ENCODE measurements around the gene OCA2.
"Not testable (repeated sequence)": the region's sequence is repeated elsewhere in the genome, so short reads cannot be mapped to it uniquely, and the experiment has no call there.

Gene OCA2

DNA sequence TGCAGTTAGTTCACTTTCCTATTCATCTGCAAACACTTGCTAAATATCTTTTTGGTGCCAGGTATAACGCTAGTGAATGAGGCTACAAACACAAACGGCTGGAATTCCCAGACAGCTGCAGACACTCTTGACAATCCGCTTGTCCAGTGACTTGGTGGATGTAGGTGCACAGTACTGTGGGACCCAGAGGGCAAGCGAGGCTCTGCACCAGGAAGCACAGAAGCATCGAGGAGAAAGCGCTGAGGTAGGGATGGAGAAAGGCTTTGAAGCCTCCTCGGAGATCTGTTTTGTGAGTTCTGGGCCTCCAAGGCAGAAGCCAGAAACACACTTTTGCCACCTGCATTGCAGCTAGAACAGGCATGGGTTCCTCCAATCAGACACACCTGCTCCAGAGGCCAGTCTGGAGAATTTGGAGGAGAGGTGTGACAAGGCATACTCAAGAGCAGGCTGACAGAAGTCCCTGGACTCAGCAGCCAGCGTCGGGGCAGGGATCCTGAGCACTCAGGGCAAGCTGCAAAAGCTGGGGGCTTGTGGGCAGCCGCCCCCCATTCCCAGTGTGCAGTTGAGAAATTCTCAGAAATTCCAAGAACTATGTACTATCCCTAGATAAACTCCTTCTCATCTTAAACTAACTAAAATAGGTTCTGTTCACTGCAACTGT is 232.5 kb downstream of the OCA2 start:
- no peak for DNase-seq

DNA sequence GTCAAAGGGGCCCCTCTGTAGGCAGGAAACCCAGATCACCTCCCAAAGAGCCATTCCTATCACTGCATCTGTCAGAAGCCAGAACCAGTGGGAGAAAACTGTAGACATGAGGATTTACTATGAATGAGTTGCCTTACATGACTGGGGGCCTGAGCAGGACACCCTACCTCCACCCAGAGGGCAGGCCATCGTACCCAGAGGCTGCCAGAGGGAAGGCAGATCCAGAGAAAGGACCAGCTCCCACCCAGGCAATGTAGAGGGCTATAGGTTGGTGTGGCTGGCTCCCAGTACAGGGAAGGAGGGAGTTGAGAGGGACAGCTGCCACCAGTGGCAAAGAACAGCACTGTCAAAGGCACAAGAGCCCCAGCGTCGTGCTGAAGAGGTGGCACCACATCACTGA is 233.2 kb downstream of the OCA2 start:
- no peak for DNase-seq

DNA sequence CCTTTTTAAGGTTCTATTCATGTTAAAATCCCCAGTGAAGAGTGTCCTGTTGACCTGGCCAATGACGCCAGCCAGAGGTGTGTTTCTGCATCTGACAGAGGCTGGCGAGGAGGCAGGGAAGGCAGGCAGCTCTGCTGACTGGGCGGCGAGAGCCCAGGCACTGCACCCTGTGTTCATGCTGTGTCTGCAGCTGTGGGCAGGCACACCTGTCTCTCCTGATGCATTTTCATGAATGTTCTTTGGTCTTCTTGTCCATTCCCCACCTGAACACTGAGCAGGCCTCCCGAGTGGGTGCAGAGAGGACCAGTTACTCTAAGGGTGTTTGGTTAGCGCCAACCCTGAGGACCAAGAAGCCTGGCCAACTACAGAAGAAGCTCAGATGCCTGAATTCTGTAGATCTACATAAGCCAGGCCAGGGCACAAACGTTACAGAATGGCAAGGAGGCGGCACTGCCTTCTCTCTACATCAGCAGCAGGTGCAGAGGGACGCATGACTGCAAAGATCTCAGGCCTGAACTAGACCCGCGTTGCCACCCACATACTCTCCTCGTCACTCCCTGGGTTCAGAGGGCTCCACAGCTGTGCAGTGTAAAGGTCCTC is 233.7 kb downstream of the OCA2 start:
- no peak for DNase-seq

DNA sequence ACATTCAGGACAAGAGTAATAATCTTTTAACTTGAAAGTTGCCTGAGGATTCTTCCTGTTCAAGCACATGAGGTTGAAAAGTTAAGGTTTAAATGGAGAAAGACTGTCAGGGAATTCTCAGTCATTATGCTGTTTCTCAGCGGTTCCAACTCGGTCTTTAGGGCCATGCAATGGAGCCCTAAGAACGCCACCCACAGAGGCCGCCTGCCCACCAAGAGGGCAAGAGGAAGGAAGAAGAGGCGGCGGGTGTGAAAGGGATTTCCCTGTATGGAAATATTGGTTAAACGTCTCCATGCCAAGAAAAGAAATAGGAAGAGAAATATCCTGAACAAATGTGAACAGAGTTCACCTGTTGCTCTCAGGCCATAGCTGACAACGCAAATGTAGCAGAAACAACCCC is 234.4 kb downstream of the OCA2 start:
- no peak for DNase-seq

DNA sequence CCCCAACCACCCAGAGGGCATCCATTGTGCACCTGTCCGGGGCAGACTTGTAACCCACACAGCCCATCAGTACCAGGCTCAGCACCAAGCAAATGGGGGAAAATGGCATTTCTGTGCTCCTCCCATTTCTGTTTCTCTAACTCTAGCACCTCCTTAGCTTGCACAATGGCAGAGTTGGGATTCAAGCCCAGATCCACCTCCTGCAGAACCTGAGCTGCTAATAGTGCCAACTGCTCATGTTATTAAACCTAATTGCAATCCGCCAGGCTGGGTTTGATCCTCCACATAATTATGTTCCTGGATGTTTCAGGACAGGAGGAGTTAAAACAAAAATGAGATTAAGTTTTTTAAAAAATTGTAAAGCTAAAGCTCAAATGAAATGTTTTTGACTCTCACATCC is 235.0 kb downstream of the OCA2 start:
- no peak for DNase-seq

DNA sequence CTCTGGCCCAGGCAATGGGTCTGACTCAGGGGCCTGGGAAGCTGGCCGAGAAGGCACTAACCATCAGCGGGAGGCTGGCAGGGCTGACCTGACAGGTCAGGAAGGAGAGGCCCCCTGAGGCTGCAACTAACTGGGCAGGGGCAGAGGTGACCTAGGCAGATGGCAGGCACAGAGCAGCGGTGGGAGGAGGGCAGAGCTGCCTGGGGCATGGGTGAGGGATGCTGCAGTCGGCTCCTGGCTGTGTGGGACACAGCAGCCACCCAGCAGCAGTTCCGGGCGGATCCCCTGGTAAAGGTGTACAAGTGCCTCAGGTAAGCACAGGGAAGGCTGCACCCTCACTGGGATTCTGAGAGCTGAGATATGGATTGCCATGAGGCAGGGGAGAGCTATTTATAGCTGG is 236.1 kb downstream of the OCA2 start:
- no peak for DNase-seq

DNA sequence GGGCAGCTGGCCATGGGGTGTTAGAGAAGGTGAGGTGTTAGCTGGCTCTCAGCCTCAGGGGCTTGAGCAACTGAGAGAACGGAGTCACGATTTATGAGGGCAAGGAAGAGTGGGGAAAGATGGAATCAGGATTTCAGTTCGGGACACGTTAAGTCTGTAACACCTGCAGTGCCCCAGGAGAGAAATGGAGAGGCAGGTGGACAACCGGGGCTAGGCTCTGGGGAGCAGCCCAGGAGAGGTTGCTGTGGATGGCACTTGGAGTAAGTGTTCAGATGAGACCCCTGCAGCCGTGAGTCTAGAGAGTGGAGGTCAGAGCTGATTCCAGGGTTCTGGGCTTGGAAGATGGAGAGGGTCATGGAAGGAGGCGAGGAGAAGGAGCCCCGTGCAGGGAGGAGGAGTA is 237.9 kb downstream of the OCA2 start:
- DNase-seq = no peak

DNA sequence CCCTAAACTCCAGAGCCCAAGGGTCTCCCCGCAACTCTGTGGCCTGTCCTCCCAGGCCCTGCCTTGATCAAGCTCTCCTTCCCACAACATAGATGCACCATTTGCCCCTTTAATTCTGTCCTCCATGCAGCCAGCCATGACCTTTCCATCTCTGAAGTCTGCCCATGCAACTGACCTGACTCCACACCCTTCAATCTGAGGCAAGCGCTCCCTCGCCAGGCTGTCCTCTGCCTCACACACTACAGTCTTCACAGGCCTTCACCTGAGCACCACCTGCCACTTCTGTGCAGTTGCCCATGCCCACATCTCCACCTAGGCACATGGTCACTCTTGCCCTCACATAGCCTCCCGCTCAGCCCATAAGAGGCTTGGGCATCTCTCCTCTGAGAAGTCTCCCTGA is 244.0 kb downstream of the OCA2 start:
- no peak for DNase-seq

DNA sequence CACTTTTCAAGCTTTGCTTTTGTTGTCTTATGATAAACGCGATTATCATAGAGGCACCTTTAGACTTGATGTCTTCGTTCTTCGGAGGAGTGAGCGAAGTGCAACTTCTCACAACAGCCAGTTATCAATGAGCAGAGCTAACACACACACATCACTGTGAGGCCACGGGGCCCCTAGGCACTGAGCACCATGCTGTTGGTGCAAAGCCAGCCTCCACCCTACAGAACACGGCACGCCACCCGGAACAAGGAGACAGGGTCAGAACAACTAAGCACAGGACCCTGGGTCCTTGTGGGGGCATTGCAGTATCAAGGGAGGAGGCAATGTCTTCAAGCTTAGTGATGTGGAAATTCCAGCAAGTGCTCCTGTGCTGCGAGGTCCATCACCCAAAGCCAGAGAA is 244.5 kb downstream of the OCA2 start:
- DNase-seq = no peak

DNA sequence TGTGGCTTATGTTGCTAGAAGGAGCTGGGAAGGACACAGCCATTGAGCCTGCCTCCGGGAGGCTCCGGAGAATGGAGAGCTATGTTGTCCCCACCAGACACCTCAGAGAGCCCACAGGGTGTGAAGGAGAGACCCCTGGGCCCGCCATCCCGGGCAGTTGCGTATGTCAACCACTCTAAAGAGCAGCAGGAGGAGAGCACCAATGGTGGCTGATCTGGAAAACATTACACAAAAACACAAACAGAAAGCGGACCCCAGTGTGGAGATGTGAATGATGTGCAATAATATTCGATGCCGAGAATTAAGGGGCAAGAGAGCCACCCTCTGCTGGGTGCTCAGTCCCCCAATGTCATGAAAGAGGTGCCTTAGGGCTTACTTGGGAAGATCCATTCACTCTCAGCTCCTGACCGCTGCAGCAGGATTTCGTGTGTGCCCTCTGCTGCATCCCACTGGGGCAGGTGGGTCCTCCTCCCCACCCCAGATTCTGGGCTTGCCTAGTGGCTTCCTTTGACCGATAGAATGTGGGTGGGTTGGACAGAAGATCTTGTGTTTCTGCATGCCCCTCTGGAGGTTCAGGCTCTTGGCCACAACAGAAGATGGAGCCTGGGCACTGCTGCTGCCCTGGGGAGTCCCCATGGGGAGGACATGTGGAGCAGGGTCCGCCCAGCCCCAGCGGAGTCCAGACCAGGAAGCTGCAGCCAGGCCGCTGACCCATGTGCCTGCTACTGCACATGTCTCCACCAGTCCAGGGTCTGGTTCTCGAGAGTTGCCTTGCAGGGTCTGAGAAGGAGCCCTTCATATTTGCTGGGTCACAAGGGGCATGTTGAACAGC is 245.3 kb downstream of the OCA2 start:
- DNase-seq = no peak

DNA sequence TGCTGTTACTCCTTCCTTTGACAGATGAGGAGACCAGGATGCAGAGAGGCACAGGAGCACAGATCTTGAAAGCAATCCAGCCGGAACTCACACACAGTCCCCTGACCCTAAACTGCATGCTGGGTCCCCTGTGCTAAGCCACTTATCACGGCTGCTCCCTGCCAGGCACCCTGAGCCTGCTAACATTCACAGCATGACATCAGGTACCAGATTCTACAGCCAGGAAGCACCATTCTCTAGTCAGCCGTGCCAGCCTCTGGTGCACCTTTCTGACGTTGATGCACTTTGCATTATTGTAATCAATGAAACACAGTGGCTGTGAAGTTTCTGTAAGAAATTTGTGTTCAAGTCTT is 247.3 kb downstream of the OCA2 start:
- no peak for DNase-seq

DNA sequence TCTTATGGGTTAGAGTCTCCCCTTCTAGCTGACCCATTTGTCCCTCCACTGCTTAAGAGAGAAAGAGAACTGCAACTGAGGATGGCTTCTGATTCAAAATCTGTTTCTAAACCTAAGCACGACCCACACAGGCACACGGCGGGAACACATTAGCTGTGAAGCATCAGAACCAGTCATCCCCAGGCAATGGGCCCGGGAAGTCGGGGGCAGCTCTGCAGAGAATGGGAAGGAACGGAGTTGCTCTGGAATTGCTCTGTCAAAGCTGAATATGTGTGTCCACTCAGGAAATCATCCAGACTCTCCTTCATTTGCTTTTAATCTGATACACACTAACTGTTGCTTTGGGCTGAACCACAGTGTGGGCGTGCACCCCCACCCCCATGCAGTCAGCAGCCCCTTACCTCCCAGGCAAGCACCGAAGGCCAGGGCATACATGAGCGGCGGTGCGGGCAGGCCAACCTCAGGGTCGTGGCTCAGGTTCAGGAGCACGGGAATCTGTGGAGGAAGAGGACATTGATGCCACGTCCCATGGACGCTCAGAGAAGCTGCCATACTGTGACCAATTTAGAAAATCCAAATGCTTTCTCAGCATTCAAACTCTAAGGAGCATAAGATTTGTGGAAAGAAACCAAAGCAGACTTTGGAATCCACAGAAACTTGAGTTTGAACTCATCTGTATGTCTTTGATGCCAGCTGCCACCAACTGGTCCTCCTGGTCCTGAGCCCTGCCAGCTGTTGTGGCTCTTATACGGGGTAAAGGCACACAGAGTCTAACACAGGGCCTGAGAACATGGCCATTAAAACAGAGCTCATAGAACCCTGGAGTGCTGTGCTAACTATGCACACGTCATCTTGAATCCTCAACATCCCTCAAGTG is 247.9 kb downstream of the OCA2 start:
- no peak for DNase-seq

DNA sequence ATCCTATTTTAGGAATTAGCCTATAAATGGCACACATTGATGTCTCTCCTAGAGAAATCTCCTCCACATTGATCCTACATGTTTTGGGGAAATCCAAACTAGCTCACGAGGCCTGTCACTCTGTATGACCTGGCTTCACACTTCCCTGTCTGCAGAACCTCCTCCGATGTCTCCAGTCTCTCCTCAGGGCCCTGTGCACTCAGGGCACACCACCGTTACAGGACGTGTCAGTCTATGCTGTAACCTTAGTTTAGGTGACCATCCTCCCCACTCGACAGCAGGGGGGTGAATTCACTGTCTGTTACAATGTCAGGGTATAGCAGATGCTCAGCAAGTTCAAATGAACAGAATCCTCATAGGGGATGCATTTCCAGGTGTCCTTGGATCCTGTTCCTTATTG is 249.1 kb downstream of the OCA2 start:
- no peak for DNase-seq

DNA sequence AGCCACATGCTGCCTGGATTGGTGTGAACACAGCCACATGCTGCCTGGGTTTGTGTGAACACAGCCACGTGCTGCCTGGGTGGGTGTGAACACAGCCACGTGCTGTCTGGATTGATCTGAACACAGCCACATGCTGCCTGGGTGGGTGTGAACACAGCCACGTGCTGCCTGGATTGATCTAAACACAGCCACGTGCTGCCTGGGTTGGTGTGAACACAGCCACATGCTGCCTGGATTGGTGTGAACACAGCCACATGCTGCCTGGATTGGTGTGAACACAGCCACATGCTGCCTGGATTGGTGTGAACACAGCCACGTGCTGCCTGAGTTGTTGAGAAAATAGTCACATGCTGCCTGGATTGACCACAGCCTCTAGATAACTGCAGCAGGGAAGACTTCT is 250.2 kb downstream of the OCA2 start:
- not testable (repeated sequence) for DNase-seq

DNA sequence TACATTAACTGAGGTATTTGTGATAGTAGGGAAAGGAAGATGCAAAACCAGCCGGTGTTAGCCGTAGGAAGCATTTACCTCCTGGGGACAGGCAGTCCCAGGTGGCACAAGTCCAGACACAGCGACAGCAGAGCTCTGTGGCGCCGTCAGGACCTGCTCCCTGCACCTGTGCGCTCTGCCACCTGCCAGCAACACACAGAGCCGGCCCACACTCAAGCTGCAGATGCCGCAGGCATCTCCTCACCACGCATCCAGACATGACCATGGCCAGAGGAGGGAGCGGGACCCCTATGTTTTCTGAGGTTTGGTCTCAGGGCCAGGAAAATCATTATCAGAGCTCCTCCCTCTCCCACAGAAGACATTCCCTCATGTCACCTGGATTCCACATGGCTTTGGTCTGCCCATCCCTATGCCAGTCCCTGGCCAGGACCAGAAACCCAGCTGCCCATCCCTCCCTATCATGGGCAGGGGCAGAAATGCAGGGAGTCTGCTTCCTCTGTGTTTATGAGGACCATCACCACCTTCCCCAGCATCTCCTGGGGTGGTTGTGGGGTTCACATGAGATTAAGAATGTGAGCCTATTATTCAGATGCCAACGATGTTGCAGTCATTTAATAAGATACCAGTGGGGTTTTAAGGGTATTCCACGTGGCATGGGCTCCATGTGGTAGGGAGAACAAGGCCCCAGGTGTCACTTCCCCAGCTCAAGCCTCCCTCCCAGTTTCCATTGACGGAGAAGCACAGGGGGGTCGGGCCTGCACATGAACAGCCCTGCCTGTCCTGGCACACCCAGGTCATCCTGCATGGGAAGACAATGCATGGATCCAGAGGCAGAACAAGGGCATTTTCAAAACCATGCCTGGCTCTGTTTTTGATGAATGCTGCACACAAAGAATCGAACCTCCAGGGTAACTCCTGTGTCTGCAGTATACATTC is 251.1 kb downstream of the OCA2 start:
- peak; percentile 2 for DNase-seq

DNA sequence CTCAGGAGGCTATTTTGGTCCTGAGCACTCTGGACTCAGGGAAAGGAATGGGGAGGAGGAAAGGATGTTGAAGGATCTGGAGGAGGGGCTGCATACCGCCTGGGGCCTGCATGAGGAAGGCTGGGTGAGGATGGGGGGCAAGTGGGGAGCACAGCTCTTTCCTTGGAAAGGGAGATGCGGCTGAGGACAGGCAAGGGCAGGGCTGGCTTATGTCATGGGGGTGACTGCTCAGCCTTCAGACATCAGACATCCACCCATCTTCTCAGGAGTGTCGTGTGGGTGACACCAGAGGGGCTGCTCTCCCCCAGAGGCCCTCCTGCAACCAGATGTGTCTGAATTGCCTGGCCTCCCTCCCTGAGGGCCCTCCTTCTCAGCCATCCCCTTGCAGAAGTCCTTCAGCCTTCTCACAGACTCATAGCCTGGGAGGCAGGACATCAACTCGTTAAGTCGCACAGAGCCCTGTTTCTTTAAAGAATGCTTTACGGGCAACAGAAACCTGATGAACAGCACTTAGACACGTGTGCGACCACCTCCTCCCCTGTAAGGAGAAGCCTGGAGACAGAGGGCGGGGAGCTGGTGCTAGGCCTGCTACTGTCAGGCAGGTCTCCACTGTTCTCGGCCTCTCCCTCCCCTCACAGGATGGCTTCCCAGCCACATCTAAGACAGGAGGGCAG is 252.3 kb downstream of the OCA2 start:
- no peak for DNase-seq

DNA sequence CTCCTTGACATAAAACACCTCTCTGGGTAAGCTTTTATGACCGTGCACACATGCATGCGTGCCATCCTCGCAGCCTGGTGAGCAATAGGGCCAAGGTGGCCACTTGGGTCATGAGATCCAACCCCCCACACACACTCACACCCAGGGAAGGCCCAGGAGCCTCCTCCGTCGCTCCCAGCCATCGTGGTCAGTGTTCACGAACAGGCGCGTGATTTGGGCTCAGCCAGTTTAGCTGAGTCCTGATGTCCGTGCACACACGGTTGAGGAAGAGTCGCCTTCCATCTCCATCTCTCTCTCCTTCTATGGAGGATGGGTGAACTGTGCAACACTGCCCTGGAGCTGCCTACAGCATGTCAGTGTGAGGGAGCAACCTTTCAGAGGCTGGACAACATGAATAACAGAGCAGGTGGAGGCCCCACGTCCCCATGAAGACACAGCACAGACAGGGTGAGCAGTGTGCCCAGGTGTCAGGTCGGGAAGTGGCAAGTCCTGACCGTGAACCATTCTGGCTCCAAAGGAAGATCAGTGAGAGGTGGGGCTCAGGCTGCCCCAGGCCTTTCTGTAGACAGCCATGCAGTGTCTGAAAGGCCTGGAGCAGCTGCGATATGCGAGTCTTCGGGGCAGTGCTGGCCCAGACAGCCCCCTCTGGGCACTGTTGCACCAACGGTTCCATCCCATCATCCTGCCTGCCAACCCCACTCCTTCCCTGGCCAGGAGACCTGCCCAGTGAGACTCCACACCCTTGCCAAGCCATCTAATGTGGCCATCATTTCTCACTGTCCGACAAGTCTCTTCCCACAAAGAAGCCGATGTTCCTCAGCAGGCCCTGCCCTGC is 253.4 kb downstream of the OCA2 start:
- DNase-seq = no peak

DNA sequence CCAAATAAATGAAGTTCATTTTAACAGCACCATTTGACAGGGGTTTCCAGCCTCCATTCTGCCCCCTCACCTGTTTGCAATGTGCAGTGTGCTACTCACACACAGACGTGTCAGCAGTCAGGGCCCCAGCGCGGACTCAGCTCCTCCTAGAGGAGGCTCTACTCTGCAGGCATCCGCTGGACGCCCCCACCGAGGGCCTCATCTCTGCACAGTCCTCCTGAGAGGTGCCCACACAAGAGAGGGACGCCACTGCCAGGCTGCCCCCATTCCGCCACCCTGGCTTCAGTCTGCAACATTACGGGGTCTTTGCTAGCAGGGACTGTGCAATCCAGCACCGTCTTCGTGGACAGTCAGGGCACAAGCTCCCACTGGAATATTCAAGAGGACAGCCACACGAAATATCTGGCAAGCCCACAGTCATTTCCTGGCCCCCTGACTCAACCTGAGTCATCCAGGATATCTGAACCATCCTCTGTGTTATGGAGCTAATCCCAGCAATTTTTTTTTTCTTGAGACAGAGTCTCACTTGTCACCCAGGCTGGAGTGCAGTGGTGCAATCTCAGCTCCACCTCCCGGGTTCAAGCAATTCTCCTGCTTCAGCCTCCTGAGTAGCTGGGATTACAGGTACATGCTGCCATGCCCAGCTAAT is 255.0 kb downstream of the OCA2 start:
- no peak for DNase-seq

DNA sequence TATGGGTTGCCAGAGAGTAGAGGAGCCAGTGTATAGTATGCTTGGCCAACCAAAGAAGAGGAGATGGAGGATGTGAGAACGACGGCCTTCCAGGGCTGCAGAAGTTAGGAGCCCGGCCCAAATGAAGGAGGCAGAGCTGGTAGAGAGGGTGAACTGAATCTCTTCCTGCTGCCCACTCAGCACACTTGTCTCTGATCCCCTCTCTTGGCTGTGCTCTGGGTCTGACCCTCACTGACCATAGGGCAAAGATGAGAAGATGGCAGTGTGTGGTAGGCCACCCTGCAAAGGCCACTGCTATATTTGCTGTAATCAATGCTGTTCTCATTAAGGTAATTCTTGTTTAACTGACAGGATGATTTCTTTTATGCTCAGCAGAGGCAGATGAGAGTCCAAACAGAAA is 256.0 kb downstream of the OCA2 start:
- DNase-seq = no peak

DNA sequence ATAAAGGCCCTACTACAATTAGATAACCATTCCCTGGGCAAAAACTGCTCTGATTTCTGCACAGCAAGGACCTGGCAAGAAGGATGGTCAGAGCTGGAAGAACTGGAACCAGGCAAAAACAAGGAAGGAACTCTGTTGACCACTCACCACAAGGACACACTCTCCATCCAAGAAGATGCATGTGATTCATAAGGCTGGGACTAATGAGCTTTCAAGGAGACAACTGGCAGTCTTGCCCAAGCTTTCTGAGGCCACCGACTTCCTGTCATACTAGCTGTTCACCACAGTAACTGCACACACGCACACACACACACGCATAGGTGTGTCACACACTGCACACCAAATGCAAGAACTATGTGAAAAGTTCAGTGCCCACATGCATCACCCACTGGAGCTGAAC is 256.6 kb downstream of the OCA2 start:
- DNase-seq = no peak
